GM21447 (cell line): Measurements from ENCODE around the gene KIR2DL1.
"Not testable (repeated sequence)": the region's sequence is repeated elsewhere in the genome, so short reads cannot be mapped to it uniquely, and the experiment has no call there.

Experiments
- ATAC-seq: cut with Tn5 transposase; IDR thresholded peaks from one replicate; pipeline ENCODE4 v1.9.1; 2021; ENCODE audit not compliant: unreplicated experiment

KIR2DL1 gene

DNA sequence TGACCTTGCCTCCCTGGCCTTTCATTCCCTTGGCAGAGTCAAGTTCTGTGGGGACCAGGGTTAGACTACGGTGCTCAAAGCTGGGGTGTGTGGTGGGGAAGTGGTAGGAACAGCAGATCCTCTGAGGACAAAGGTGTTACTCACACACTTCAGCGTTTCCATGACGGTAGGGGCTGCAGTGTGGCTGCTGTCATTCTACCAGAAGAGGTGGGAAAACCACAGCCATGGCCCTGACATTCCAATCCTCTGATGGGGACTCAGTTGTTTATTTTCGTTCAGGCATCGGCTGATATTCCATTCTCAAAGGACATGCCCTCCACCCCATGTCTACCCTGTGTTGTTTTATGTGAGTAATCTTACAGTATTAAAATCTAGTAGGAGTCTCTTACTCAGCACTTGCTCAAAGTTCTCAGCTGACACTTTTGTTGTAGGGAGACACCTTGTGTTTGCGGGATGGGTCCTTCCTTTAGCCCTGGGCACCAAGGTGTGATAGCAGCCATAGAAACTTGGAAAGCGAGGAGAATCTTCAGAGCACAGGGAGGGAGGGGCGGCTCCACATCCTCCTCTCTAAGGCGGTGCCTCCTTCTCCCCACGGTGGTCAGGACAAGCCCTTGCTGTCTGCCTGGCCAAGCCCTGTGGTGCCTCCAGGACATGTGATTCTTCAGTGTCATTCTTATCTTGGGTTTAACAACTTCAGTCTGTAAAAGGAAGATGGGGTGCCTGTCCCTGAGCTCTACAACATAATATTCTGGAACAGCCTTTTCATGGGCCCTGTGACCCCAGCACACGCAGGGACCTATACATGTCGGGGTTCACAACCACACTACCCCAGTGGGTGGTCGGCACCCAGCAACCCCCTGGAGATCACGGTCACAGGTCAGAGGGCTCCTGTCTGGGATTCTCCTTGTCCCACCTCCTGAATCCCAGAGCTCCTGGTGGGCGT is 1.7 kb downstream of the KIR2DL1 start:
- ATAC-seq: not testable (repeated sequence)

DNA sequence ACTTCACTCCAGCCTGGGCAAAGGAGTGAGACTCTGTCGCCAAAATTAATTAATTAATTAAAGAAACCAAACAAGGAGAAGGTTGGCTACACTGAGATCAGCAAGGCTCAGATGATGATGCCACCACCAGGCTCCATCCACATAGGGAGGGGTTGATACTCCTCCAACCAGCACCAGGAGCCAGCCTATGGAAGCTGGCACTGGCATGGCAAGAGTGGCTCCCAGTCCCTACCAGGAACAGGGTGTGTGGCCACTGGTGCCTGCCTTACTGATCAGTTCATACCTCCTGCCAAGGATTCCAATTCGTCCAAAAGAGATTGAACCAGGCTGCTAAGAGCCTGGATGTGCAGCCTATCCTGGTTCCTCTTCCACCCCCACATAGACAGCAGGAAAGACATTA is 3.1 kb downstream of the KIR2DL1 start:
- ATAC-seq: not testable (repeated sequence)

DNA sequence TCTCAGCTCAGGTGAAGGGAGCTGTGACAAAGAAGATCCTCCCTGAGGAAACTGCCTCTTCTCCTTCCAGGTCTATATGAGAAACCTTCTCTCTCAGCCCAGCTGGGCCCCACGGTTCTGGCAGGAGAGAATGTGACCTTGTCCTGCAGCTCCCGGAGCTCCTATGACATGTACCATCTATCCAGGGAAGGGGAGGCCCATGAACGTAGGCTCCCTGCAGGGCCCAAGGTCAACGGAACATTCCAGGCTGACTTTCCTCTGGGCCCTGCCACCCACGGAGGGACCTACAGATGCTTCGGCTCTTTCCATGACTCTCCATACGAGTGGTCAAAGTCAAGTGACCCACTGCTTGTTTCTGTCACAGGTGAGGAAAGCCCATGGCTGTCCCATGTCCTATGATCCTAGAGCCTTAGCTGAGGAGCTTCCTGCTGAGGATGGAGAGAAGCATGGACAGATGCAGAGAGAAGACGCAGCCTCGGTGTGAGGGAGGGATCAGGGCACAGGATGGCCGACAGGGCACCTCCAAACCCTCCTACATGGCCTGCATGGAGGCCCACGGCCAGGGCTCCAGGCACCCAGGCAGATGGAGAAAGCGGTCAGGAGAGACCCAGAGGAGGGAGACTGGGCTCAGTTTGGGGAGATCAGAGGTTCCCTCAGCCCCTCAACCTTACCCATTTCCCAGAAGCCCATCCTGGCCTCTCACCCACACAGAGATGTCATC is 5.7 kb downstream of the KIR2DL1 start:
- not testable (repeated sequence) for ATAC-seq

DNA sequence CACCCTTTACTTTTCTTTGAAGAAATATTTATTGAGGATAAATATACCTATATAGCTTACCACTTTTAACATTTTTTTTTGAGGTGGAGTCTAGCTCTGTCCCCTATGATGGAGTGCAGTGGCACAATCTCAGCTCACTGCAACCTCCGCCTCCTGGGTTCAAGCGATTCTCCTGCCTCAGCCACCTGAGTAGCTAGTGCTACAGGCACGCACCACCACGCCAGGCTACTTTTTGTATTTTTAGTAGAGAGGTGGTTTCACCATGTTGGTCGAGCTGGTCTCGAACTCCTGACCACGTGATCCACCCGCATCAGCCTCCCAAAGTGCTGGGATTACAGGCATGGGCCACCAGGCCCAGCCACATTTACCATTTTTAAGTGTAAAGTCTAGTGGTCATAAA is 6.2 kb downstream of the KIR2DL1 start:
- not testable (repeated sequence) for ATAC-seq

DNA sequence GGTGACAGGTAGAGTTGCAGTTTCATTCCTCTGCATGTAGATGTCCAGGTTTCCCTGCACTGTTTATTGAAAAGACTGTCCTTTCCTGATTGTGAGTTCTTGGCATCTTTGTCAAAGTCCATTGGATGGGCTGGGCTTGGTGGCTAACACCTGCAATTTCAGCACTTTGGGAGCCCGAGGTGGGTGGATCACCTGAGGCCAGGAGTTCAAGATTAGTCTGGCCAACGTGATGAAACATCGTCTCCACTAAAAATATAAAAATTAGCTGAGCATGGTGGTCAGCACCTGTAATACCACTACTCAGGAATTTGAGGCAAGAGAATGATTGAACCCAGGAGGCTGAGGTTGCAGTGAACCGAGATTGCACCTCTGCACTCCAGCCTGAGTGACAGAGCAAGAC is 8.3 kb downstream of the KIR2DL1 start:
- not testable (repeated sequence) for ATAC-seq

DNA sequence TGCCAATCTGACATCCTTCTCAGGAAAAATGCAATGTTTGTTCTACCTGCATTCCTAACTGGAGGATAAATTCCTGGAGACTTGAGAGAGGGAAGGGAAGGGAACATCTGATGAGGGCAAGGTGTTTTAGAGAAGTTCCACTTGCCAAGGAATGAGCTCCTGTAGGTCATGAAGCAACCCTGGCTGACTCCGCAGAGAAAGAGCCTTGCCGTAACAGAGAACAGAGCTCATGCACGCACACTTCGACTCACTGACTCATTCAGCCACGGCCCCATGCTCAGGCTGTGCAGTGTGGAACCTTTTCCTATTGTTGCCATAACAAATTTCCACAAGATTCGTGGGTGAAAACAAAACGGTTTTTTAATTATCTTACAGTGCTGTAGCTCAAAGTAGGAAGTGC is 9.3 kb downstream of the KIR2DL1 start:
- ATAC-seq: not testable (repeated sequence)

DNA sequence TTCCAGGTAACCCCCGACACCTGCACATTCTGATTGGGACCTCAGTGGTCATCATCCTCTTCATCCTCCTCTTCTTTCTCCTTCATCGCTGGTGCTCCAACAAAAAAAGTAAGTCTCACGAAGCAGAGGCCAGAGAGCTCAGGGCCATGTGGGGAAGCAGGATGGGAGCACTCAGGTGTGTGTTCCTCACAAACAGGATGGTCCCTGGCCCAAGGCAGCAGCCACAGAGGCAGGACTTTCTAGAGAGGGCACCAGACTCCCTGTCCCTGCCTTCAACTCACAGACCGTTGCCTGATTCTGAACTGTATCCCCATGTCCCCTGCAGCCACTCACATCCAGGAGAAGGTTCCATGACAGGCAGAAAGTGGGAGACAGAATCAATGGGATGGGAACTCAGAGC is 13.3 kb downstream of the KIR2DL1 start:
- ATAC-seq: not testable (repeated sequence)

DNA sequence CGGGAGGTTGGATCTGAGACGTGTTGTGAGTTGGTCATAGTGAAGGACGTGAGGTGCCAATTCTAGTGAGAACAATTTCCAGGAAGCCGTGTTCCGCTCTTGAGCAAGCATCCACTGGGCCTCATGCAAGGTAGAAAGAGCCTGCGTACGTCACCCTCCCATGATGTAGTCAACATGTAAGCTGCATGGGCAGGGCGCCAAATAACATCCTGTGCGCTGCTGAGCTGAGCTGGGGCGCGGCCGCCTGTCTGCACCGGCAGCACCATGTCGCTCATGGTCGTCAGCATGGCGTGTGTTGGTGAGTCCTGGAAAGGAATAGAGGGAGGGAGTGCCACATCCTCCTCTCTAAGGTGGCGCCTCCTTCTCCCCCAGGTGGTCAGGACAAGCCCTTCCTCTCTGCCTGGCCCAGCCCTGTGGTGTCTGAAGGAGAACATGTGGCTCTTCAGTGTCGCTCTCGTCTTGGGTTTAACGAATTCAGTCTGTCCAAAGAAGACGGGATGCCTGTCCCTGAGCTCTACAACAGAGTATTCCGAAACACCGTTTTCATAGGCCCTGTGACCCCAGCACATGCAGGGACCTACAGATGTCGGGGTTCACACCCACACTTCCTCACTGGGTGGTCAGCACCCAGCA is 16.6 kb downstream of the KIR2DL1 start:
- not testable (repeated sequence) for ATAC-seq

DNA sequence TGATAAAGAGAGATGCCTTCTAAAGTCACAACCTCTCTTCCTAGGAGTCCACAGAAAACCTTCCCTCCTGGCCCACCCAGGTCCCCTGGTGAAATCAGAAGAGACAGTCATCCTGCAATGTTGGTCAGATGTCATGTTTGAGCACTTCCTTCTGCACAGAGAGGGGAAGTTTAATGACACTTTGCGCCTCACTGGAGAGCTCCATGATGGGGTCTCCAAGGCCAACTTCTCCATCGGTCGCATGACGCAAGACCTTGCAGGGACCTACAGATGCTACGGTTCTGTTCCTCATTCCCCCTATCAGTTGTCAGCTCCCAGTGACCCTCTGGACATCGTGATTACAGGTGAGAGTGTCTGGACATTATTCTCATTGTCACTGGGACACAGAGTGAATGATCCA is 18.6 kb downstream of the KIR2DL1 start:
- not testable (repeated sequence) for ATAC-seq

DNA sequence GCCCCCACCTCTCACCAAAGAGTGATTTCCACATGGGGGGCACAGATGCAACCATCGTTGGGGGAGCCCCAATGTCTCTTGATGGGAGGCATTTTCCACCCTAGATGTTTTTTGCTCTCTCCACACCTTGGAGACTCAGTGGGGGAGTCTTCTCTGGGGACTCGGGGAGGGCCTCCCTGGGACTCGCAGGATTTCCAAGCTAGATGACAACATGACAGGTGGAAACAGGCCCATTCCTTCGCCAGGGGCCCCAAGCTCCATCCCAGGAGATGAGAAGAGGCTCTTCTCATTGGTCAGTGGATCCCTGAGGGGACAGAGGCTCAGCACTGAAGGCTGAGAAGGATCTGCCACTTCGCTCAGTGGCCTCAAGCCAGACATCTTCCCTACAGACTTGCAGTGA is 21.1 kb downstream of the KIR2DL1 start:
- ATAC-seq: no peak

DNA sequence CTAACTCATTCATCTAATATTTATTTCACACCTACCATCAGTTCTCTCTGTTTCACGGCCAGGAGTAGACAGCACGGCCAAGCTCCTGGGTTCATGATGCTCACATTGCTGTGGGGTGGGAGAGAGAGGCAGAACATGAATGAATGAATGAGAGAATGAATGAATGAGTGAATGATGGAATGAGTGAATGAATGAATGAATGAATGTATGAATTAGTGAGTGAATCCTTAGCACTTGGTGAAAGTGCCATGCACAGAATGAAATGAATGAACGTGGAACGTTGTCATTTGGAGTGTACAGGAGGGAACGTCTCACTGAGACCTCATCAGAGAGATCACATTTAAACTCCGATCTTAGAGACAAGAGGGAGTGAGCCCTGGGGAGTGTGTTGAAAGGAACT is 21.9 kb downstream of the KIR2DL1 start:
- ATAC-seq: no peak

DNA sequence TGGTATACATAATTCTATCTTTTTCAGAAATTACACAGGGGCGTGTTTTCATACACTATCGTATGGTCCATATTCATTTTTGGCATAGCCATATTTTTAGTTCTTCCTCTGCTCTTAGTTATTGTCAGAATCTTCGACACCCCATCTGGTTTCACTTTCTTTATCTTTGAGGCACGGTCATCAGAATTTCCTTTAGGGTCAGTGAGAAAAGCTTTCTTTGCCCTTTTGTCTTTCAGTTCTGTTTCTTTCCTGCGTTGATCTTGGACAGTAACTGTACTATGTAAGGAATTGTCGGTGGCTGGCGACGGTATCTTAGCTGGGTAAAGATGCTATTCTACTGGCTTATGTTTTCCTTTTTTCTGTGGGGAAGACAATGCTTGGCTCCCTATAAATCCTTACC is 23.2 kb downstream of the KIR2DL1 start:
- no peak for ATAC-seq

DNA sequence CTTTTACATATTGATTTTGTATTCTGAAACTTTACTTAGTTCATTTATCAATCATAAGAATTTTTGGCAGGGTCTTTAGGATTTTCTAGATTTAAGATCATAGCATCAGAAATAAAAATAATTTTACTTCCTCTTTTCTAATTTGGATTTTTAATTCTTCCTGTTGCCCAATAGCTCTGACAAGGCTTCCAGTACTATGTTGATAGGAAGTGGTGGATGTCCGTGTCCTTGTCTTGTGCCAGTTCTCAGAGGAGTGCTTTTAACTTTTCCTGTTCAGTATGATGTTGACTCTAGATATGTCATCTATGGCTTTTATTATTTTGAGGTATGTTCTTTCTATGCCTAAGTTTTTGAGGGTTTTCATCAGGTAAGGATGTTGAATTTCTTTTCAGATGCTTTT is 26.2 kb downstream of the KIR2DL1 start:
- ATAC-seq: no peak

DNA sequence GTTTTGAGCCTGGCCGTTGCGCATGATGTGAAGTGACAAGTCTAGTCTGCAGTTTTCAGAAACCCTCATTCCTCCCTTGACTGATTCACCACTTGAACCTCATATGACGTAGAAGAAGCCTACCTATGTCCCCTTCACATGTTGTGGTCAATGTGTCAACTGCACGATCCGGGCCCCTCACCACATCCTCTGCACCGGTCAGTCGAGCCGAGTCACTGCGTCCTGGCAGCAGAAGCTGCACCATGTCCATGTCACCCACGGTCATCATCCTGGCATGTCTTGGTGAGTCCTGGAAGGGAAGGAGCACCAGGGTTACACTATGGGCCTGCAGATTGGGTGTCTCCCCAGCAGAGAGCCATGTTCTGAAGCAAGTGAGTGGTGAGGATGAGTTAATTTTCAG is 33.8 kb downstream of the KIR2DL1 start, which contains the start of gene KIR2DL4:
TSS of gene KIR2DL4 (plus strand) at position 201 of the 400 bp plus-strand sequence. CDS start at position 243, 42 bp downstream.
- ATAC-seq: no peak

DNA sequence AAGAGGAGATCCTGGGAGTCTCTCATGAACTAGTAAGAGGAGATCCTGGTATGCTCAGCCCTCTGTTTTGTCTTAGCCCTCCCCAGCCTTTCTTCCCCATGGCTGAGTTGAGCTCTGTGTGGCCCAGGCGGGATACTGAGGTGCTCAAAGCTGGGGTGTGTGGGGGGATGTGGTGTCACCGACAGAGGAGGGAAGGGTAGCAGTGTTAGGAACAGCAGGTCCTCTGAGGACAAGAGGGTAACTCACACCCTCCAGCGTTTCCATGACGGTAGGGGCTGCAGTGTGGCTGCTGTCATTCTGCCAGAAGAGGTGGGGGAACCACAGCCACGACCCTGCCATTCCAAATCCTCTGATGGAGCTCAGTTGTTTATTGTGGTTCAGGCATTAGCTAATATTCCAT is 34.5 kb downstream of the KIR2DL1 start:
- ATAC-seq: no peak

DNA sequence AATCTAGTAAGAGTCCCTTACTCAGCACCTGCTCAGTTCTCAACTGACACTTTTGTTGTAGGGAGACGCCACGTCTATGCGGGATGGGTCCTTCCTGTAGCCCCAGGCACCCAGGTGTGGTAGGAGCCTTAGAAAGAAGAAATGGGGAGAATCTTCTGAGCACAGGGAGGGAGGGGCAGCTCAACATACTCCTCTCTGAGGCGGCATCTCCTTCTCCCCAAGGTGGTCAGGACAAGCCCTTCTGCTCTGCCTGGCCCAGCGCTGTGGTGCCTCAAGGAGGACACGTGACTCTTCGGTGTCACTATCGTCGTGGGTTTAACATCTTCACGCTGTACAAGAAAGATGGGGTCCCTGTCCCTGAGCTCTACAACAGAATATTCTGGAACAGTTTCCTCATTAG is 35.0 kb downstream of the KIR2DL1 start:
- no peak for ATAC-seq

DNA sequence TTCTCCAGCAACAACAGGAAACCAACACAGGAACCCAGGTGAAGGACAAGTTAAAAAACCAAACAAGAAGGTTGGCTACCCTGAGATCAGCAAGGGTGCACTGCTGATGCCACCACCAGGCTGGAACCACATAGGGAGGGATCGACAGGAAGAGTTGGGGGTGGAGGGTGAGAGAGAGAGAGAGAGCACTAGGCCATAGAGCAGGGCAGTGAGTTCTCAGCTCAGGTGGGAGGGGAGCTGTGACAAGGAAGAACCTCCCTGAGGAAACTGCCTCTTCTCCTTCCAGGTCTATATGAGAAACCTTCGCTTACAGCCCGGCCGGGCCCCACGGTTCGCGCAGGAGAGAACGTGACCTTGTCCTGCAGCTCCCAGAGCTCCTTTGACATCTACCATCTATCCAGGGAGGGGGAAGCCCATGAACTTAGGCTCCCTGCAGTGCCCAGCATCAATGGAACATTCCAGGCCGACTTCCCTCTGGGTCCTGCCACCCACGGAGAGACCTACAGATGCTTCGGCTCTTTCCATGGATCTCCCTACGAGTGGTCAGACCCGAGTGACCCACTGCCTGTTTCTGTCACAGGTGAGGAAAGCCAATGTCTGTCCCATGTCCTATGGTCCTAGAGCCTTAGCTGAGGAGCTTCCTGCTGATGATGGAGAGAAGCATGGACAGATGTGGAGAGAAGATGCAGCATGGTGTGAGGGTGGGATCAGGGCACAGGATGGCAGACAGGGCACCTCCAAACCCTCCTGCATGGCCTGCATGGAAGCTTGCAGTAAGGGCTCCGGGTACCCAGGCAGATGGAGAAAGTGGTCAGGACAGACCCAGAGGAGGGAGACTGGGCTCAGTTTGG is 36.3 kb downstream of the KIR2DL1 start:
- no peak for ATAC-seq

DNA sequence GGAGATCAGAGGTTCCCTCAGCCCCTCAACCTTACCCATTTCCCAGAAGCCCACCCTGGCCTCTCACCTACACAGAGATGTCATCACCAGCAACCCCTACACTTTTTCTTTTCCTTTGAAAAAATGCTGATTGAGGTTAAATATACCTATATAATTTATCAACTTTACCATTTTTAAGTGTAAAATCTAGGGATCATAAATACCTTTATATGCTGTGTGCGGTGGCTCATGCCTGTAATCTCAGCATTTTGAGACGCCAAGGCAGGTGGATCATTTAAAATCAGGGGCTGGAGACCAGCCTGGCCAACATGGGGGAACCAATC is 36.9 kb downstream of the KIR2DL1 start:
- ATAC-seq: no peak

DNA sequence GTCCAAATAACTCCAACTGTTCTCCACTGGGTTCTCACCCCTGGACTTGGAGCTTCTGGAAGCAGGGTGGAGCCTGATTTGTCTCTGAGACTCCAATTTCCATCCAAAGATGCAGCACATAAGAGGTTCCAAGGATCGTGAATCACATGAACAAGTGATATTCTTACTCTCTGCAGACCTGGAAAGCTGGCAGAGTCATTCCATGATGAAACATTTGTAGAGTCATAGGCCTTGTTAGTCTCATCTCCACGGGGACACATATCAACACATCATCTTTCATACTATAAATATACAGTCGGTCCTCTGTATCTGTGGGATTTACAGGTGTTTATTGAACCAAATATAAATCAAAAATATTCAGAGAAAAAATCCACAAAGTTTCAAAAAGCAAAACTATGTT is 45.0 kb downstream of the KIR2DL1 start:
- ATAC-seq: not testable (repeated sequence)

DNA sequence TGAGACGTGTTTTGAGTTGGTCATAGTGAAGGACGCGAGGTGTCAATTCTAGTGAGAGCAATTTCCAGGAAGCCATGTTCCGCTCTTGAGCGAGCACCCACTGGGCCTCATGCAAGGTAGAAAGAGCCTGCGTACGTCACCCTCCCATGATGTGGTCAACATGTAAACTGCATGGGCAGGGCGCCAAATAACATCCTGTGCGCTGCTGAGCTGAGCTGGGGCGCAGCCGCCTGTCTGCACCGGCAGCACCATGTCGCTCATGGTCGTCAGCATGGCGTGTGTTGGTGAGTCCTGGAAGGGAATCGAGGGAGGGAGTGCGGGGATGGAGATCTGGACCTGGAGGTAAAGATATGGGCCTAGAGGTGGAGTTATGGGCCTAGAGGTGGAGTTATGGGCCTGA is 46.7 kb downstream of the KIR2DL1 start, which contains the start of gene KIR3DL1:
TSS of gene KIR3DL1 (plus strand) at position 218 of the 400 bp plus-strand sequence.
- ATAC-seq: not testable (repeated sequence)
